Smooth muscle cell (in vitro differentiated cells): ENCODE results near the gene SSC5D. TPM values are rescaled to one million over a fixed set of nuclear protein-coding genes. Genes with fewer than 3 reads are reported as not detected.

Experiments
- DNase-seq: peaks from one replicate; lab custom pipeline; 2025; ENCODE audit not compliant: unreplicated experiment; lab: John Stamatoyannopoulos, UW
- H2AFZ ChIP-seq: fragments of 200-600 bp; sonication (generic); 2 replicates; pipeline ENCODE4 v1.6.0; 2016; ENCODE audit warnings: antibody characterized with exemption, low read depth, mild to moderate bottlenecking
- H3F3A ChIP-seq: fragments of 200-600 bp; sonication (generic); 2 replicates; pipeline ENCODE4 v1.6.0; 2017; ENCODE audit warnings: antibody characterized with exemption, low read depth
- H3K27ac ChIP-seq: fragments of 200-600 bp; sonication (generic); 2 replicates; pipeline ENCODE4 v1.5.1; 2016; ENCODE audit warnings: low read depth, mild to moderate bottlenecking
- H3K27me3 ChIP-seq: fragments of 200-600 bp; sonication (generic); 2 replicates; pipeline ENCODE4 v1.6.1; 2016; ENCODE audit warnings: low read depth, mild to moderate bottlenecking
- H3K36me3 ChIP-seq: fragments of 200-600 bp; sonication (generic); 2 replicates; pipeline ENCODE4 v1.5.1; 2016; ENCODE audit warnings: low read depth
- H3K4me1 ChIP-seq: fragments of 200-600 bp; sonication (generic); 2 replicates; pipeline ENCODE4 v1.5.1; 2016; ENCODE audit warnings: low read depth
- H3K4me2 ChIP-seq: fragments of 200-600 bp; sonication (generic); 2 replicates; pipeline ENCODE4 v1.6.0; 2016; ENCODE audit warnings: mild to moderate bottlenecking
- H3K4me3 ChIP-seq: fragments of 200-600 bp; sonication (generic); 2 replicates; pipeline ENCODE4 v1.5.1; 2016; ENCODE audit warnings: mild to moderate bottlenecking
- H3K79me2 ChIP-seq: fragments of 200-600 bp; sonication (generic); 2 replicates; pipeline ENCODE4 v1.6.0; 2016; ENCODE audit warnings: low read depth, mild to moderate bottlenecking
- H3K9ac ChIP-seq: fragments of 200-600 bp; sonication (generic); 2 replicates; pipeline ENCODE4 v1.6.0; 2016; ENCODE audit warnings: low read depth
- H3K9me3 ChIP-seq: fragments of 200-600 bp; sonication (generic); replicated peaks from 2 replicates; pipeline ENCODE4 v1.5.1; 2016; ENCODE audit warnings: low read depth
- H4K20me1 ChIP-seq: fragments of 200-600 bp; sonication (generic); 2 replicates; pipeline ENCODE4 v1.6.0; 2016; ENCODE audit warnings: low read depth
- CTCF ChIP-seq: fragments of 200-600 bp; sonication (generic); IDR thresholded peaks from 2 replicates; pipeline ENCODE4 v1.5.1; 2017; ENCODE audit warnings: borderline replicate concordance, mild to moderate bottlenecking, antibody characterized with exemption; ENCODE audit not compliant: insufficient read depth, poor library complexity, severe bottlenecking
- WGBS: methylation state at CpG from one replicate; pipeline ENCODE4 v1.1.7; 2016; ENCODE audit warnings: low lambda C conversion rate; 5-methylcytosine and 5-hydroxymethylcytosine counted together
- polyA plus RNA-seq: library from polyadenylated mRNA; unstranded; fragments of >200 nt; fragmentation: Nextera tagmentation; extraction: Ambion mirVana; gene quantifications from 2 replicates; pipeline ENCODE4 v1.2.1, GENCODE V29; 2016
- total RNA-seq: library from RNA; depleted of rRNA; stranded (reverse); fragments of >200 nt; gene quantifications from 2 replicates; pipeline ENCODE4 v1.2.3, GENCODE V29; 2014

Gene SSC5D
- total and polyA plus RNA-seq, 2 experiments from 2014 or later: 3.8 to 11.2 TPM

- no peak overlapping the region for H3K9ac ChIP-seq
- no peak for TF ChIP-seq CTCF
- H3K4me2 ChIP-seq: no peak overlapping the region
- H3F3A ChIP-seq: no peaks in the 10 kb centered on the region
- no peak overlapping the region for H2AFZ ChIP-seq
- H3K27me3 ChIP-seq: no peaks in the 10 kb centered on the region
- no peak overlapping the region for H3K4me3 ChIP-seq
- peaks cover 19% of the 10 kb centered on the region for H3K4me1 ChIP-seq
- DNase-seq: no peak
- no peaks in the 10 kb centered on the region for H4K20me1 ChIP-seq
- no peaks in the 10 kb centered on the region for H3K79me2 ChIP-seq
- no peaks in the 10 kb centered on the region for H3K36me3 ChIP-seq
- 81% methylated on average over 14 of the region's 23 CpGs for WGBS
- no peak overlapping the region for H3K27ac ChIP-seq
- no peaks in the 10 kb centered on the region for H3K9me3 ChIP-seq
Observed at GRCh38 chr19:55544776-55545439, 56.7 kb downstream of the SSC5D start.

GRCh38 chr19:55545443-55545842 is 57.2 kb downstream of the SSC5D start, which contains the start of gene SBK3:
SBK3 (minus strand) TSS chr19:55545543; CDS start chr19:55545543, 0 bp downstream.
- 97% methylated on average over 9 of the region's 10 CpGs for WGBS
- TF ChIP-seq CTCF: no peak
- DNase-seq: no peak
- Histone ChIP-seq H3K36me3 (no peaks in the 10 kb centered on the region), H3K9me3 (no peaks in the 10 kb centered on the region), H3K9ac (no peak within 1 kb of the TSS), H3K4me3 (no peak within 1 kb of the TSS), H3F3A (no peaks in the 10 kb centered on the region), H3K27me3 (no peaks in the 10 kb centered on the region), H3K4me1 (peaks cover 24% of the 10 kb centered on the region), H3K4me2 (no peak within 1 kb of the TSS), H3K27ac (no peak within 1 kb of the TSS), H3K79me2 (no peaks in the 10 kb centered on the region), H2AFZ (no peak within 1 kb of the TSS), H4K20me1 (no peaks in the 10 kb centered on the region)

DNA sequence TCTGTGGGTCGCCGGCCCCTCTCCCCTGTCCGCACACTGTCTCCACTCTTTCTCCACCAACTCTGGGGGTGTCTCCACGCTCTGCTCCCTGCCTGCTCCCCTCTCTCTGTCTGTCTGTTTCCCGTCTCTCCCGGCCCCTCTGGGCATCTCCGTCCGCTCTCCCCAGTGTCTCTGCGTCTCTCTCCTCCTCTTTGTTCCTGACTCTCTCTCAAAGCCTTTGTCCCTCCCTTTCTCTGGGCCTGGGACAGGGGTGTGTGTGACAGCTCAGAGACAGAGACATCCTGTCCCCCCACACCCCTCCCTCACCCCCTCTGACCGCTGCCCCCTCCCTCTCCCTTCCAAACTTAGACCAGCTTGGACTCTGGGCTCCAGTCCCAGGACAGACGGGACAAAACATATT is 57.8 kb downstream of the SSC5D start:
- Histone ChIP-seq H3K36me3 (no peaks in the 10 kb centered on the region), H2AFZ (no peak overlapping the region), H3K4me2 (no peak overlapping the region), H3K9ac (no peak overlapping the region), H3K4me1 (peaks cover 29% of the 10 kb centered on the region), H3K27ac (no peak overlapping the region), H3K4me3 (no peak overlapping the region), H3K79me2 (no peaks in the 10 kb centered on the region), H3F3A (no peaks in the 10 kb centered on the region), H4K20me1 (no peaks in the 10 kb centered on the region), H3K27me3 (no peaks in the 10 kb centered on the region), H3K9me3 (no peaks in the 10 kb centered on the region)
- DNase-seq: no peak
- no peak for TF ChIP-seq CTCF
- WGBS: 92% methylated on average over 9 of the region's 11 CpGs
